DOHH2 (cell line): Measurements from ENCODE around the gene GABRG3.

ENCODE experiments used
- EZH2phosphoT487 ChIP-seq: fragments of 200-600 bp; sonication (generic); IDR thresholded peaks from 2 replicates; pipeline ENCODE4 v1.6.1; 2017; ENCODE audit warnings: borderline replicate concordance, mild to moderate bottlenecking, antibody characterized with exemption, low read length, moderate library complexity, mixed read lengths
- TF ChIP-seq, protein P1 (sequence below): fragments of 200-600 bp; sonication (generic); IDR thresholded peaks from one replicate; pipeline ENCODE4 v1.5.1; 2014; ENCODE audit warnings: antibody characterized with exemption, mild to moderate bottlenecking, low read depth, low read length; ENCODE audit not compliant: poor library complexity, severe bottlenecking

DNA sequence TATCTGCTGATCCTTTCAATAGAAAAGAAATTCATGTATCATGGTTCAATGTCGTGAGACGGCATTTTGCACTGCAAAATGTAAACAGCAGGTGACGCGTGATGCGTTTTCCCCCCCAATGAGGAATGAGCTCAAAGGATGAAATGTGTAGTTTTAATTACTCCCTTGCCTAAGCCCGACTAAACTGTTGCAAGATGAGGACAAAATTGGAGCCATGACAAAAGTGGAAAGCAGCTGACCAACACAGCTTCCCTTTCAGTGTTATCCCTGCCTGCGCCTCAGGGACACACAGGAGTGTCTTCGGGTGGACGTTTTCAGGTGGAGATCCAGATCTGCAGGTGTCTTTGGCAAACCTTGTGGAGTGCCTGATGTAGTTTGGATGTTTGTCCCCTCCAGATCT, 92.0 kb downstream of the GABRG3 start:
- TF ChIP-seq, protein P1, sequence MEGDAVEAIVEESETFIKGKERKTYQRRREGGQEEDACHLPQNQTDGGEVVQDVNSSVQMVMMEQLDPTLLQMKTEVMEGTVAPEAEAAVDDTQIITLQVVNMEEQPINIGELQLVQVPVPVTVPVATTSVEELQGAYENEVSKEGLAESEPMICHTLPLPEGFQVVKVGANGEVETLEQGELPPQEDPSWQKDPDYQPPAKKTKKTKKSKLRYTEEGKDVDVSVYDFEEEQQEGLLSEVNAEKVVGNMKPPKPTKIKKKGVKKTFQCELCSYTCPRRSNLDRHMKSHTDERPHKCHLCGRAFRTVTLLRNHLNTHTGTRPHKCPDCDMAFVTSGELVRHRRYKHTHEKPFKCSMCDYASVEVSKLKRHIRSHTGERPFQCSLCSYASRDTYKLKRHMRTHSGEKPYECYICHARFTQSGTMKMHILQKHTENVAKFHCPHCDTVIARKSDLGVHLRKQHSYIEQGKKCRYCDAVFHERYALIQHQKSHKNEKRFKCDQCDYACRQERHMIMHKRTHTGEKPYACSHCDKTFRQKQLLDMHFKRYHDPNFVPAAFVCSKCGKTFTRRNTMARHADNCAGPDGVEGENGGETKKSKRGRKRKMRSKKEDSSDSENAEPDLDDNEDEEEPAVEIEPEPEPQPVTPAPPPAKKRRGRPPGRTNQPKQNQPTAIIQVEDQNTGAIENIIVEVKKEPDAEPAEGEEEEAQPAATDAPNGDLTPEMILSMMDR = no peak
- TF ChIP-seq EZH2phosphoT487 = no peak
